HFF-Myc (cell line): ENCODE results near the gene CNFN.

Source experiments
- DNase-seq: peaks from one replicate; pipeline ENCODE4 v3.0.0-alpha.2; 2011; ENCODE audit warnings: low read depth; ENCODE audit errors: extremely low read depth
- H3K4me3 ChIP-seq: replicated peaks from 2 replicates; pipeline ENCODE4 v1.5.1; 2011; ENCODE audit warnings: low read depth, mild to moderate bottlenecking, control low read depth, low read length
- TF ChIP-seq, protein P1 (sequence below): IDR thresholded peaks from 2 replicates; pipeline ENCODE4 v1.5.1; 2012; ENCODE audit warnings: mild to moderate bottlenecking, low read depth, low read length, control low read depth; ENCODE audit errors: missing control alignments

Gene CNFN, protein sequence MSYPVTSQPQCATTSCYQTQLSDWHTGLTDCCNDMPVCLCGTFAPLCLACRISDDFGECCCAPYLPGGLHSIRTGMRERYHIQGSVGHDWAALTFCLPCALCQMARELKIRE

DNA sequence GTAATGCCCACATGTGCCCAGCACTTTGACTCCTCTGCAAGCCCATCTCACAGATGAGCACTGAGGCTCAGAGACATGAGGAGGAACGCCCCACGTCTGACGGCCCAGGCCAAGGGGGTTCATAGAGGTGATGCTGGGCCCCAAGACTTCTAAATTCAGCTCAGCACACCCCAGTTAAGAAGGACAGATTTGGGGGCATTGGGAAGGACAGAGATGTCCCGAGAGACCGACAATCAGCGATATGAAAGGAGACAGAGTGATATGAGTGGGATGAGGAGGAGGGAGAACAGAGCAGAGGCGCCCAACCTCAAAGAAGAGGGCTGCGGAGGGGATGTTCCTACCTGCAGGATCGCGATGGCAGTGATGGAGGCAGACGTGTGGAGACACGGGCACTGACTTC, at the start of gene CNFN:
TSS of gene CNFN (minus strand) at position 399 of the 400 bp plus-strand sequence. CDS start 1,260 bp downstream, outside the sequence.
- TF ChIP-seq, protein P1, sequence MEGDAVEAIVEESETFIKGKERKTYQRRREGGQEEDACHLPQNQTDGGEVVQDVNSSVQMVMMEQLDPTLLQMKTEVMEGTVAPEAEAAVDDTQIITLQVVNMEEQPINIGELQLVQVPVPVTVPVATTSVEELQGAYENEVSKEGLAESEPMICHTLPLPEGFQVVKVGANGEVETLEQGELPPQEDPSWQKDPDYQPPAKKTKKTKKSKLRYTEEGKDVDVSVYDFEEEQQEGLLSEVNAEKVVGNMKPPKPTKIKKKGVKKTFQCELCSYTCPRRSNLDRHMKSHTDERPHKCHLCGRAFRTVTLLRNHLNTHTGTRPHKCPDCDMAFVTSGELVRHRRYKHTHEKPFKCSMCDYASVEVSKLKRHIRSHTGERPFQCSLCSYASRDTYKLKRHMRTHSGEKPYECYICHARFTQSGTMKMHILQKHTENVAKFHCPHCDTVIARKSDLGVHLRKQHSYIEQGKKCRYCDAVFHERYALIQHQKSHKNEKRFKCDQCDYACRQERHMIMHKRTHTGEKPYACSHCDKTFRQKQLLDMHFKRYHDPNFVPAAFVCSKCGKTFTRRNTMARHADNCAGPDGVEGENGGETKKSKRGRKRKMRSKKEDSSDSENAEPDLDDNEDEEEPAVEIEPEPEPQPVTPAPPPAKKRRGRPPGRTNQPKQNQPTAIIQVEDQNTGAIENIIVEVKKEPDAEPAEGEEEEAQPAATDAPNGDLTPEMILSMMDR, result no peak
- H3K4me3 ChIP-seq, result no peak within 1 kb of the TSS
- DNase-seq, result no peak

DNA sequence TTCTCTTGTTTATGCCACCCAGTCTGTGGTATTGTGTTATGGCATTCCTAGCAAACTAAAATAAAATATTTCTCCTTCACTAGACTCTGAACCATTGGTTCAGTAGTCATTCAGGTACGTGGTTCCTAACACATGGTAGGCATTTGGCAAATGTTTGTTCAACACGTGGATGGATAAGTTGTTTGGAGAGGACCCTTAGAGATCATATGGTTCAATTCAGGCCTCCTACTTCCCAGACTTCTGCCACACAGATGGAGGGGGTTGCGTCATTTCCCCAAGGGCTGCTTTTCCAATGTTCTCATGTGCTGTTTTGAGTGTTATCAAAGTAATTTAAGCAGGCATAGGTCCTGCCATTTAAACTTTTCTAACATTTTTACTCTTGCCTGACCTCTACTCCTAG, 45.9 kb upstream of the CNFN start:
- no peak overlapping the region for H3K4me3 ChIP-seq
- TF ChIP-seq, protein P1, result no peak
- peak; percentile 67 for DNase-seq

DNA sequence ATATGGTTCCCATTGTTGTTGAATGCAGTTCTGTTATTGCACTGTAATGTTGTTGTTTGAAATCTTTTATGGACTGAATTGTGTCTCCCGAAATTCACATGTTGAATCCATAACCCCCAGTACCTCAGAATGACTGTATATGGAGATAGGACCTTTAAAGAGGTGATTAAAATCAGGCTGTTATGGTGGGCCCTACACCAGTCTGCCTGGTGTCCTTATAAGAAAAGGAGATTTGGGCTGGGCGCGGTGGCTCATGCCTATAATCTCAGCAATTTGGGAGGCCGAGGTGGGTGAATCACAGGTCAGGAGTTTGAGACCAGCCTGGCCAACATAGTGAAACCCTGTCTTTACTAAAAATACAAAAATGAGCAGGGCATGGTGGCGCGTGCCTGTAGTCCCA, 45.2 kb upstream of the CNFN start:
- no peak for DNase-seq
- no peak overlapping the region for H3K4me3 ChIP-seq
- TF ChIP-seq, protein P1, result no peak

DNA sequence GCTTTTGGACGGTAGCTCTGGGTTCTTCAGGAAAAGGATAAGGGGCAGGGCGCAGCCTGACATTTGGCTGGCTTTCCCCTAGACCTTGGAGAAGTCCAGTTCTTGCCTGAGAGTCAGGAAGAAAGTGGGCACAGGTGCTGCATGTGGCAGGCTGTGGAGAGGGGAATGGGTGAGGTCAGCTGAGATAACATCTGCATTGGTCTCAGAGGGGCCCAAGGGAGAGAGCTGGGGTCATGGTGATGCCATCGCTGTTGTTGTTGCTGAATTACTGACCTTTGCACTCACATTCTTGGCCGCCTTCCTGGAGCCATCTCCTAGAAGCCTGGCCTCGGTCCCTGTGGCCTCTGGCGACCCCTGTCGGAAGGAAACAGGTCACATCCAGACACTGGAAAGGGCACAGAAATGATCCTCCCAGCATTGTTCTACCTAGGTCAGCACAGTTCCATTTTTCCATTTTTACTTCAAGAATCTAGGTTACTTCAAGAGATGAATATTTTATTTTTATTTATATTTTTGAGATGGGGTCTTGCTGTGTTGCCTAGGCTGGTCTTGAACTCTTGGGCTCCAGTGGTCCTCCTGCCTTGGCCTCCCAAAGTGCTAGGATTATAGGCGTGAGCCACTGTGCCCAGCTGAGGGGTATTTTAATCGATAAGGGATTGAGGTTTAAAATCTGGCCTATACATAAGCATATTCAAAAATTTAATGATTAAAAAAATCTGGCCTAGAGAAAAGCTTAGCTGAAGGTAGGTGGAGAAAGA, 43.6 kb upstream of the CNFN start:
- TF ChIP-seq, protein P1, result peak; percentile 48
- DNase-seq, result no peak
- H3K4me3 ChIP-seq, result no peak overlapping the region

DNA sequence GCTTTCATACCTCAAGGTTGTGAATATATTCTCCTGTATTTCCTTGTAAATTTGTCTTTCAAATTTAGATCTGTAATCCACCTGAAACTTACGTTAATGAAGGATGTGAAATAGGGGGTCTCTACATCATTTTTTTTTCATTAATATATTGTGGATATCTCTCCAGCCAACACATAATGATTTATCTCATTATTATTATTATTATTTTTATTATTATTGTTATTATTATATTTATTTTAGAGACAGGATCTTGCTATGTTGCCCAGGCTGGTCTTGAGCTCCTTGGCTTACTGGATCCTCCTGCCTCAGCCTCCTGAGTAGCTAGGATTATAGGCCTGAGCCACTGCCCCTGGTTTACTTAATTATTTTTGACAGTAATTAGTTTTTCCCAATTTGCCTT, 41.4 kb upstream of the CNFN start:
- no peak for DNase-seq
- no peak overlapping the region for H3K4me3 ChIP-seq
- TF ChIP-seq, protein P1, result no peak

DNA sequence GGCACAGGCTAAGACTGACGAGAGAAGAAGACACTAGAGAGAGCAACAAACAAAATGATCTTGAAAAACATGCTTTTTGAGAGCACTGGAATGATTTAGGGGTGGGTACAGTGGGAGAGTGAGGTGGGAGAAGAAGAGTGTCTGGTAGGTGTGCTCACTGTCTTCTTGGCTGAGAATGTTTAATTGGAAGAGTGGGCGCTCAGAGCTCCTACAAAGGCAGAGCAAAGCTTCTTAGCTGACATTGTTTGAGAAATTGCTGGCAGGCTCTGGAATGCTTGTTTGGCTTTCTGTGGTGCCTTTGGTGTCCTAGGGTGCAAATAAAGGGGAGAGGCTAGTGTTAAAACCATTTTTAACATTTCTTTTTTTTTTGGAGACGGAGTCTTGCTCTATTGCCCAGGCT, 38.6 kb upstream of the CNFN start:
- TF ChIP-seq, protein P1, result no peak
- DNase-seq, result no peak
- H3K4me3 ChIP-seq, result no peak overlapping the region
